Measurements from ENCODE around the gene PNPLA6. TPM values are rescaled to one million over a fixed set of nuclear protein-coding genes. Genes with fewer than 3 reads are reported as not detected.

The PNPLA6 gene
- total and polyA plus RNA-seq, 2 of the 8 experiments (the other 6 are each of a cell fraction or from before 2014, with no cell fraction given), result 55.1 to 121 TPM

GRCh38 chr19:7556696-7557315 lies 21.3 kb downstream of the PNPLA6 start:
- no peaks in the 10 kb centered on the region for H3K27me3 ChIP-seq (replicated peaks in 1 of 4; ENCODE audit: control insufficient read depth in 3 of 4, extremely low read depth in 1 of 4, insufficient read depth in 3 of 4, low read length in 3 of 4)
- H3K9ac ChIP-seq (replicated peaks in 1 of 4; ENCODE audit: extremely low read depth in 1 of 4, low read depth in 3 of 4, low read length in 3 of 4), result no peak overlapping the region
- ChIA-PET POLR2A (ENCODE audit: partially characterized antibody) (interaction anchor here (1.6 kb wide), 1 partner anchor 18 kb away, joined by 3 read pairs; no protein-coding TSS in a partner anchor), CTCF (ENCODE audit: partially characterized antibody) (interaction anchor here (0.6 kb wide), 1 partner anchor 62 kb away, joined by 3 read pairs; no protein-coding TSS in a partner anchor)
- H2AFZ ChIP-seq (ENCODE audit: low read length), result no peak overlapping the region
- H4K5ac ChIP-seq (ENCODE audit: insufficient read length, low read depth, low read length), result no peak overlapping the region
- H3K9me3 ChIP-seq (ENCODE audit: insufficient read depth in 2 of 2, low read depth in 1 of 2, low read length in 1 of 2), result no peaks in the 10 kb centered on the region
- no peak overlapping the region for H3K18ac ChIP-seq (ENCODE audit: extremely low read depth, low read length)
- no peak overlapping the region for H2AK5ac ChIP-seq (ENCODE audit: low read depth, low read length)
- peaks cover 0 to 10% of the 10 kb centered on the region in 2 experiments for H4K20me1 ChIP-seq (replicated peaks in 1 of 2; ENCODE audit: control insufficient read depth in 1 of 2, insufficient read depth in 2 of 2, low read length in 2 of 2)
- H4K8ac ChIP-seq (ENCODE audit: extremely low read depth, insufficient read depth, low read length), result peak overlapping the region; percentile 51
- H3K4ac ChIP-seq (replicated peaks; ENCODE audit: insufficient read length, low read depth, low read length), result no peak overlapping the region
- DNase-seq (ENCODE audit: low read depth in 1 of 2, low spot score in 2 of 2), result no peak
- no peaks in the 10 kb centered on the region; the same call in 1 of the 2 replicates for H3K23me2 ChIP-seq (ENCODE audit: low read depth, low read length)
- H2BK15ac ChIP-seq (ENCODE audit: low read length), result no peak overlapping the region
- H3K36me3 ChIP-seq (ENCODE audit: control insufficient read depth in 2 of 4, insufficient read depth in 4 of 4, low read length in 3 of 4), result peaks cover 10 to 31% (median 19%) of the 10 kb centered on the region in 4 experiments
- H4K91ac ChIP-seq (replicated peaks; ENCODE audit: insufficient read length, low read length), result no peak overlapping the region
- H3K4me2 ChIP-seq (ENCODE audit: insufficient read depth in 1 of 2, low read depth in 2 of 2, low read length in 2 of 2), result no peak overlapping the region
- no peak overlapping the region for H3K23ac ChIP-seq (ENCODE audit: insufficient read length)
- peaks cover 0 to 6% (median 2%) of the 10 kb centered on the region in 4 experiments; a peak in 4 of 7 replicates for H3K4me1 ChIP-seq (replicated peaks in 1 of 4; ENCODE audit: control insufficient read depth in 3 of 4, insufficient read depth in 4 of 4, low read length in 3 of 4)
- no peak overlapping the region for H2BK12ac ChIP-seq (ENCODE audit: low read depth, low read length)
- H3K4me3 ChIP-seq (ENCODE audit: extremely low read depth in 1 of 4, insufficient read depth in 2 of 4, low read depth in 3 of 4, low read length in 4 of 4), result no peak overlapping the region
- no peak overlapping the region for H3K14ac ChIP-seq (ENCODE audit: insufficient read length)
- H2BK20ac ChIP-seq (ENCODE audit: low read length), result no peak overlapping the region
- no peaks in the 10 kb centered on the region for H3K79me2 ChIP-seq (ENCODE audit: control insufficient read depth in 1 of 2, insufficient read depth in 2 of 2, low read length in 2 of 2)
- H2BK5ac ChIP-seq (ENCODE audit: low read depth, low read length), result peak overlapping the region; percentile 60; the same call in 1 of the 2 replicates
- H2BK120ac ChIP-seq (replicated peaks; ENCODE audit: low read depth, low read length), result no peak overlapping the region
- no peaks in the 10 kb centered on the region for H3K79me1 ChIP-seq (ENCODE audit: low read depth, low read length)
- H3K27ac ChIP-seq (ENCODE audit: low read depth, low read length), result no peak overlapping the region
- no peak overlapping the region for H3K56ac ChIP-seq (replicated peaks; ENCODE audit: insufficient read length, low read depth, low read length)
- 95% methylated on average over 42 of the region's 54 CpGs; no CpG with 5 or more reads in 1 of the 2 experiments for WGBS, 2 experiments (ENCODE audit: extremely low coverage in 1 of 2, insufficient coverage in 1 of 2, insufficient read length in 1 of 2, insufficient replicate concordance in 2 of 2, low coverage in 1 of 2, low lambda C conversion rate in 2 of 2, missing lambda C conversion rate in 1 of 2)
- FAIRE-seq, result no peak

Data from H1 (cell line).